HG03521 (cell line): ENCODE data around the gene PARP12.

ENCODE experiments used
- ATAC-seq: cut with Tn5 transposase; IDR thresholded peaks from one replicate; pipeline ENCODE4 v1.9.1; 2021; ENCODE audit warnings: mild to moderate bottlenecking, moderate library complexity; ENCODE audit not compliant: unreplicated experiment

Gene PARP12

DNA sequence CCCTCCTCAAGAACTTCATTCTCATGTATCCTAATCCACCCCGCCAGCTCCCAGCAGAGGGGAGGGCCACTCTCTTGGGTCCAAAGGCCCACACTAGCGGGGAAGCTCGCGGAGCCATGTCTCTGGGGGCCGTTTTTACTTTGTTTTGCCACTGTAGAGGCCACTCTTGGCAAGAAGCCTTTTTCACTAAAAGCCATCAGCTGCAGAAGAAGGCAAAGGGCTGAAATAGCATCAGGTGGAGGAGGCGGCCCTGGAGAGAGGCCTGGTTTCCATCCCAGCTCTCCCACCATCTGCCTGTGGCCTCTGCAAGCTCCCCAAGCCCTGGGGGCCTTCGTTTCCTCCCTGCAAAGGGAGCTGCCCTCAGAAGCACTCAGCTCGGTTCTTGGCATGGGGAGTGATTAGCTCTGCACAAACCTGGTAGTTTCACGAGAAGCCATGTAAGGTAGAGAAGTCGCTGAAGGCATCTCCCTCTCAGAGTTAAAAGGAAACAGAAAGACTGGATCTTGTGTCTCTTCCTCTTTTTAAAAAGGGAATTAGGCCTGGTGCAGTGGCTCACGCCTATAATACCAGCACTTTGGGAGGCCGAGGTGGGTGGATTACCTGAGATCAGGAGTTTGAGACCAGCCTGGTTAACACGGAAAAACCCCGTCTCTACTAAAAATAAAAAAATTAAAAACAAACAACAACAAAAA is 70.3 kb downstream of the PARP12 start:
- ATAC-seq, result no peak

DNA sequence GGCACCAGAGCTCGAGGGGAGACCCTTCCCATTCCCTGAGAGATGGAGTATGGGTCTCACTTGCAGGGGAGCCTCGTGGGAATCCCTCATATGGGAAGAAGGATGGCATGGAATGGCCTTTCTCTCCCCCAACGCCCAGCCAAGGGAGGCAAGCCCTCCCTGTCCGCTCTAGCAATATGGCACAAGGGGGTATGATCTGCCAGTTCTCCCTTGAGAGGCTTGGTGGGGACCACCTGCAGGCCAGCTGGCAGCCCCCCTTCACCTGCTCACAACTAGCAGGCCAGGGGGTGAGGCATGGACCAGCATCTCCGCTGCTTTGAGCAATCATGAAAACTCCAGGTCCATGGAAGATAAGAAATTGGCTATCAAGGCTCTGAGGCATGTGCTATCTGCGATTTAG is 70.8 kb downstream of the PARP12 start:
- no peak for ATAC-seq

DNA sequence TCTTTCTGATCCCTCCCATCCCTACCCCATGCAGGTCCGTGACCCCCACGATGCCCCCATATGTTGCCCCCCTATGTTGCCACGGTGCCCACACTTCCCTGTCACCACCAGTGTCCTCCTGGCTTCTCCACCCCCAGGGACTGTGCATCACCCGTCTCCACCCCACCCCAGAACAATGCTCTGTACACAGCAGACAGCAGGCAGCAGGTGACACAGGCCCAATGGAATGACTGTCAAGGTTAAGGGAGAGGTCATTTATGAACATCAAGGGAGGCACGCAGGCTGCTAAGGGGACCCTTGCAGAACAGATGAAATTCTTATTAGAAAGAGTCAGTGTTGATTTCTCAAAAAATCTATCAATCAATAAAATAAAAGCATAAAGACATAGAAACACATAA is 71.5 kb downstream of the PARP12 start:
- ATAC-seq, result no peak

DNA sequence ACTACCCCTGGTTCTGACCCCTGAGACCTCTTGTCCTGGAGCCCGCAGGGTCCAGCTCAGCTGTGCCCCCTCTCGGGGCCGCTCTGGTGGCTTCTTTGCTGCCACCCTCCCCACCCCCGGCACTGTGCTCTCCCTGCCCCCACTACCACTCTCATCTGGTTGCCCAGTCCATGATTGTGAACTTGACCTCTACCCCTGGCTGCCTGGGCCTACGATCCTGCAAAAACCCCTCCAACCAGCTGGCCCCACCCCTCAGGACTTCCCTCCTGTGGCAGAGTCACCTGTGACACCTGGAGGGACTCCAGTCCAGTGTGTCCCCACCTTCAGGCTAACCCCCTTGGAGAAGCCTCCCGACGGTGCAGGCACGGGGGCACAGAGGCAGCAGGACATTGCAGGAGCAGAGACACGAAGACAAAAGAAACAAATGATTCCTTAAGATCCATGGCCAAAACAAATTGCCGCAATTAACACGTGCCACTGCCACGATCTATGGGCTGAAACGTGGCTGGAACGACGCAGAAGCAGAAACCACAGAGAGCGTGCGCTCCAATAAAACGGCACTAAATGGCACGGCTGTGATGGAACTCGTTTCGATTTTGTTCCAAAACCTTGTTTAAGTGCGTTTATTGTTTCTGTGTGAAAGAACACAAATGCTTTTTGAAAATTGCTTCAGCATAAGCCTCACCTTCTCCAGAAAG is 72.0 kb downstream of the PARP12 start:
- ATAC-seq, result no peak

DNA sequence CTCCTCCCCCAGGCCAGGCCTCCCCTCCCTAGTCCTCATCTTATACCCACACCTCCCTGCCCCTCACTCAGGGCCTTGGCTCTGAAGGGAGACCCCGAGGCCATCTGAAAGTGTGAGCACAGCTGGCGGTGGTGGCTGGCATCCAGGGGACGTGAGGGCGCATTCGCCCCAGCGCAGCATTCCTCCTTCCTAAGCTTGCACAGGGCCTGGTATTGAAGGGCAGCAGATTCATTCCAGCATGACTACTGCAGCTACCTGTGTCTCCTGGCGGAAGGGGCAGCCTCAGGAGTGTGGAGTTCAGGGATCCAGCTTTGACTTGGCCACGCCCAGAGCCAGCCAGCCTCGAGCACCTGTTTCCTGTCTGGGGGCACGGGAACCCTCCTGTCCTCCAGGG is 72.6 kb downstream of the PARP12 start:
- ATAC-seq, result no peak

DNA sequence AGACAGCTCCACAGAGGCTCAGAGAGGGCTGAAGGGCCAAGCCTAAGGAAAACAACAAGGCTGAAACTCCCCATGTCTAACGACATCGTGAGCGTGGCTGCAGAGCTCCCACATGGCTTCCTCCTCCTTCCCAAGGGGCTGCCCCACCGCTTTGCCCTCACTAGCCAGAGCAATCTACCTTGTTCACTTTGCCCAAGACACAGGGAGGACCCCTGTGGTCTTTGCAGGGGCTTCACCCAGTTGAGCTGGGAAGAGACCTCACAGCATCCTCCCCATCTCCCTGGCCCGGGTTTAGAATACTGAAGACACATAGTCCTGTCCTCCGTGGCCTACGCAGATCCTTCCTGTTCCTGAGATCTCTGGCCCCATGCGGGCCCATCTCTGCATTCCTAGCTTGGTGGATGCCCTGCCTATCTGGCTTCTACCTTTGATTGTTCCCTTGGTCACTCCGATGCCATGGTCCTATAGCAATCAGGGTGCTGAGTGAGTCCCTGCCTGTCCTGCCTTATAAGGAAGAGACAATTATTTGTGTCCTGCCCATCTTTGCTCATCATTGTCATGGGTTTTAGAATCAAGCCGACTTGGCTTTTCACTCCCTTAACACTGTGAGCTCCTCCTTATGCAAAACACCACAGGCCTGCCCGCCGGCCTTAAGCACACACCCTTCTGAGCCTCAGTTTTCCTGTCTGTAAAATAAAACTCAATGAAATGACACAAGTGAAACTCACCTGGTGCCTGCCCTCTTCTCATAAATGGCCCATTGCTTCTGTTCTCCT is 73.2 kb downstream of the PARP12 start:
- ATAC-seq, result no peak

DNA sequence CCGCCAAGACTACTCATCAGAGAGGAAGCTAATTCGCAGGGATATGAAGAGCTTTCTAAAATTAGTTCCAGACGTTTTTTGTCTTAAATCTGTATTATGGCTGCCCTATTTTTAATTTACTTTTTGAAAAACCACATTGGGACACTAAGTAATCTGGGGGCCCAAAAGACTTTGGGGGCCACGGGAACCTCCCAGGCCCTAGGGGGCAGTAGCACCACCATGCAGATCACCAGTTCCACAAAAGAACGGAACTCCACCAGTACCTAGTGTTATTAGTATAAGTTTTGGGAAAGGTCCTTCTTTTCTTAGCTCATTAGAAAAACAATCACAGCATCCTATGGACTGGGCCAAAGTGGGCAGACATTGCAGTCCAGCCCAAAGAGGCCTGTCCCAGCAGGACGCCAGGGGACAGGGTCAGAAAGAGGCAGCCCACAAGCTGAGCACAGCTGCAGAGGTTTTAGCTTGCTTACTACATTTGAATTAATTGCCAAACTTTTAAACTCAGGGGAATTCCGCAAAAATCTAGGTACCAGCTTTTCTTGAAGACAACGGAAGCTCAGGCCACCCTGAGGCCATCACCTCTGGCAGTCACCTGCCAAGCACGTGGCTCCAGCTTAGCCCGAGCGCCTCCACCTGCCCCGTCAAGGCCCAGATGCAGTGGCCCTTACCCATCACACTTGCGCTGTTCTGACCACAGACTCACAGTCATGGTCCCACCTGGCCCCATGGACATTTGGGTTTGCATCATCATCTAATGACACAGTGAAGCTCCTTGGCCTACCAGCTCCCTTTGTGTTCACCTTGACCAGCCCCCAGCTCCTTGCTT is 74.8 kb downstream of the PARP12 start:
- no peak for ATAC-seq

DNA sequence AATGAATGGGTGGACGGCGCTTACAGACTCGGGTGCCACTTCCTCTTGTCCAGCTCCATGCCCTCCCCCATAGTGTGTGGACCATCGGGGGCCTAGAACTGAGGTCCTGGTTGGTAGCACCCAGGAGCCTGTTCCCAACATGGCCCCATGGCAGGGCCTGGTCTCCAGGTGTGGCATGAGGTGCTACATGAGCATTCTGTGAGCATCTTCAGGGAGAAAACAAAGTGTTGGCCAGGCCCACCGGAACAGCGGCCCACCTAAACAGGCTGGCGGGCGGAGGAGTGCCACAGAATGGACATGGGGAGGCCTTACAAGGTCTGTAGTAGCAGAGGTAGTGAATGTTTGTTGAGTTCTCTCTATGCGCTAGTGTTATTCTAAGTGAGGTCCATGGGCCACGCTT is 76.9 kb downstream of the PARP12 start:
- no peak for ATAC-seq

DNA sequence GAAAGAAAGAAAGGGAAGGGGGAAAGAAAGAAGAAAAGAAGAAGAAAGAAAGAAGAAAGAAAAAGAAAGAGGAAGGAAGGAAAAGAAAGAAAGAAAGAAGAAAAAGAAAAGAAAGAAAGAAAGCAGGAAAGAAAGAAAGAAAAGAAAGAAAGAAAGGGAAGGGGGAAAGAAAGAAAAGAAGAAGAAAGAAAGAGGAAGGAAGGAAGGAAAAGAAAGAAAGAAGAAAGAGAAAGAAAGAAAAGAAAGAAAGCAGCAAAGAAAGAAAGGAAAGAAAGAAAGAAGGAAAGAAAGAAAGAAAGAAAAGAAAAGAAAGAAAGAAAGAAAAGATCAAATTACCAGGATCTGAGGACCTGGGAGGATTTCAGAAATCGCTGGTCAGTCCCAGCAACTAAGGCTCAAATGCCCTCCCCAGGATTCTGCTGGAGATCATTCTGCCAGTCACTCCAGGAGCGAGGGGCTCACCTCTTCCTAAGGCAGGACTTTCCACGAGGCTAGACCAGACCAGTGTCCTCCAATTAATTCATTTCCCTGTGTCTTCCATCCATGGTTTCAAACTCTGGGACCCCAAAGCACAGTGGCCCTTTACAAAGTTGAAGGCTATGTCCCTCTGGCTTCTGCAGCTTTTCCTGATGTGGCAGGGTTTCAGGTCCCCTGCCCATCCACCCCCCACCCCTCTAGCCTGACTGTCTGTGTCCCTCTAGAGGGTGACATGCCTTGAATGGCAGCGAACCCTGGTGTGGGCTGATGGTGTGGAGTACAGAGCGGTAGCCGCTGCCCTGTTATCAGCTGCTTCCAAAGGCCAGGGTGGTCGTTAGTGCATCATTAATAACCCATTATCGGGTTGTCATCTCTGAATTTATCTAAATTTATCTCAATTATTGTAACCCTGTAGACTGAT is 77.9 kb downstream of the PARP12 start:
- ATAC-seq, result no peak

DNA sequence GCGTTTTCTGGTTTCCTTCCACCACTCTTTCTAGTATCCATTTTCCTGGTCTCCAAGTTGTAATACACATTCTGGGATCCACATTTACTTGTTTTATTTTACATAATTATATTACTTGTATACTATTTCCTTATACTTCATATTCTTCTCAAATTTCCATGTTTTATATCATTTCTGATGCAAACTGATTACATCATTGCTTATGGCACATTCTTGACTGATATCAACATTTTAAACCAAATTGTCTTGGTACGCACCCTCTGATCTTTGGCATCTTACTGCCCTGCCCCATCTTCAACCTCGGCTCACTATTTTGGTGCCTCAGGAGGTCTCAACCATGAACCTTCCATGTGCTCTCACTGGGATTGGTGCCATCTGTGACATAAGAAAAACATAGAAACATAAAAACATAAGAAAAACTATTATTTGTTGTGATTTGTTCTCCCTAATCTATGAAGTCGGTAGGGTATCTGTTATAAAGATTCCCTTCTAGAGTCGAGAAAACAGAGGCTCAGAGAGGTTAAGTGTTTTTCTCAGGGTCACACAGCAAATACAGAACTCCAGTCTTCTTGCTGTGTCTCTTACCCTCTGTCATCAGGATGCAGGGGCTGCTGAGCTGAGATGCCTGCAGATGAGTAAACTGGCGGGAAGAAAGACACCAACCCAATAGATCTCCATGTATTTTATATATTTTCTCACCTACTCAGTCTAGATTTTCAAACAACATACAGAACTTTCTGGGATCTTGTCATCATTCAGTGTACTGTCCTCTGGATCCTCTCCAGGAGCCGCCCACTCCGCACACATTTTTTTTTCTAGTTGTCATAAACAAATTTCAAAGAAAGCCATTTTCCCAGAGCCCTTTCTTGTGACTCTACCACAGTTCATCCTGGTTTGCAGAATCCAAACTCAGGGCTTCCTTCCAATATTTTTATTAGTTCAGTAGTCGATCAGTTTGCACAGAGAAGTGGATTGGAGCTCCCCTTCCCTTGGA is 79.5 kb downstream of the PARP12 start:
- no peak for ATAC-seq

DNA sequence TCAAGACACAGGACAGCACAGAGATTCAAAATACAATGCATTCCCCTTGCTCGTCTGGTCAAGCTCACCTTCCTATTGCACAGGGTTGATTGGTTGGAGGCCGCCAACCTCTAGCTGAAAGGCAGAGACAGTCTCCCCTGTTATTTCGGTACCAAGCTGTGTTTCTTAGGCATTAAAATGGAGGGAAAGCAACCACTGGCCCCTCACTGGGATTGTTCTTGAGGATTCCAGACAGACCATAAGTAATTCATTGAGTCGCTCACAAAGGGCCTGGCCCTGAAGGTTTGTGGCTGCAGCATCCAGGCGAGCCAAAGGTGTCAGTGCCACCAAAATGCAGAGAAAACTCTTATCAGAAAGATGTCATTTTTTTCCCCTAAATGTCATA is 81.2 kb downstream of the PARP12 start:
- ATAC-seq, result no peak

DNA sequence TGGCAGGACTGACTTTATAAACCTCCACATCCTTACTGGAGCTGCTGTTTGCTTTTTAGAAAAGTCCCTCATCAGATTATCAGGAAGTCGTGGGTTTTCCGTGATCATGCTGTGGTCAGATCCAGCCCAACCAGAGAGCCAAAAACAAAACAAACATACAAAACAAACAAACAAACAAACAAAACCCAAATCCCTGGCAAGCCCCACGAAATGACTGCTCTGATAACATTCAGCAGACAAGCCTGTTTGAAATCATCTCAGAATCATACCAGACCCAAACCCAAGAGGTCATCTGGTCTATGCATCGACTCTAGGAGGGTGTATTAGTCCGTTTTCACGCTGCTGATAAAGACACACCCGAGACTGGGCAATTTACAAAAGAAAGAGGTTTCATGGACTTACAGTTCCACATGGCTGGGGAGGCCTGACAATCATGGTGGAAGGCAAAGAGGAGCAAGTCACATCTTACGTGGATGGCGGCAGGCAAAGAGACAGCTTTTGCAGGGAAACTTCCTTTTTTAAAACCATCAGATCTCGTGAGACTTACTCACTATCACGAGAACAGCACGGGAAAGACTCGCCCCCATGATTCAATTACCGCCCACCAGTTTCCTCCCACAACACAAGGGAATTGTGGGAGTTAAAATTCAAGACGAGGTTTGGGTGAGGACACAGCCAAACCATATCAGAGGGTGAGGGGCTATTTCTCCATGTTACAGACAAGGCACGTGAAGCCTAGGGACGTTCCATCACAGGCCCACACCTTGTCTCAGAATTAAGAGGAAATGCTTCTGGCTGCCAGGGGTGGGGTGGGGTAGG is 85.7 kb downstream of the PARP12 start:
- ATAC-seq, result no peak

DNA sequence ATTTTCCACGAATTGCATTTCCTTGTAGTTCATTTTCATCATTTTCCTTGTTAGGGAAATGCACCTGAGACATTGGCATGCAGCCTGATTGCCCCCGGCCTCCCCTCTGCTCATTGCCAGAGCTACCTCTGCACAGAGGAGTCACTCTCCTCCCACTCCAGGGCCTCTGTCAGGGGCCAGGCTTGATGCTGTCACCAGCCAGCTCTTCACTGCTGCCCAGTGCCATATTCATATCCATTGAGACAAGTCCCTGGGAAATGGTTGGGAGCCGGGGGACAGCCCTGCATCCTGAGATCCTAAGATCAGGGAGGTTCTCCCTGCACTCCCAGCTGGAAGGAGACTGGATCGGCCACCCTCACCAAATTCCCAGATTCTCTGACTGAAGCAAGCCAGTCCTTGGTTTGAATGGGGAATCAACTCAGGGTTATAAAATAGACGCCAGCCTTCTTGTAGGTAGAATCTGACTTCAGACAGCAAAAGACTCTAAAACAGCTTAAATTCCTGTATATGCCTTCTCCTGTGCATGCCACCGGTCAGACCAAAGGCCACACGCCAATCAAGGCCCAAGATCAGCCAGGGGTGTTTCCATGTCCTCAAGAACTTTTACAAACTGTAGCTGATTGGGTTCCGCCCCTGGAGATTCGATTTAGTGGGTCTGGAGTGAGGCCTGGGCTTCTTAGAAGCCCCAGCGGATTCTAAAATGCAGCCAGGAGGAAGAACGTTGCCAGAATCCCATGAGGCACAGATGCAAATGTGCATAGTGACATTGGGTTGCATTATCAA is 86.5 kb downstream of the PARP12 start:
- ATAC-seq, result no peak

DNA sequence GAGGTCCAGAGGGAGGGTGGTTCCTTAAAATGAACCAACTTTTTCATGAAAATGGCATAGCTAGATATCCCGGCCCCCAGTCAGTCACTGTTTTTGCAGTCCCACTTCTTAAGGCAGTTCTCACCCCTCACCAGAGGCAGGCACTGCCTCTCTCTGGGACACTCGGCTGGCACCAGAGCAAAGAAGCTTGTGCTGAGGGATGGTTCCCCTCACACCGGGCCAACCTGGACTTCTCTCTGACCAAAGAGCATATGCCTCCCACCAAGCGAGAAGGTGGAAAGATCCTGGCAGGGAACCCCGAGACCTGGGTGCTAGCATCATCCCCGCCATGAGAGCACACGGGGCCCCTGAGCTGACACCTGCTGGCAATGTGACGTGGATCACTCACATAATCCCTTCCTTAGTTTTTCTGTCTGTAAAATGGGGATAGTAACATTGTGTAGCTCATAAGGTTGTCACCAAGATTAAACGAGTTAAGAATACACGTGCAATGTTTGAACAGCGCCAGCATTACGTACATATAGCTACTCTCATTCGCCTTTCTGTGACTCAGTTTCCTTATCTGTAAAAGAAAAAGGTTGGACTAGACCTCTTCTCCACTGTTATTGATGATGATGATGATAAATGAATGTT is 88.5 kb downstream of the PARP12 start:
- no peak for ATAC-seq
